ENCODE results near the gene ADCY10. TPM values are rescaled to one million over a fixed set of nuclear protein-coding genes. Genes with fewer than 3 reads are reported as not detected.

The ADCY10 gene
- total and polyA plus RNA-seq, 2 experiments from 2014 or later, result not detected

GRCh38 chr1:167957710-167958109, 43.8 kb upstream of the ADCY10 start (continued):
- no peak for TF ChIP-seq REST (IDR thresholded peaks at IDR 0.05; ENCODE audit: unreplicated experiment)

DNA sequence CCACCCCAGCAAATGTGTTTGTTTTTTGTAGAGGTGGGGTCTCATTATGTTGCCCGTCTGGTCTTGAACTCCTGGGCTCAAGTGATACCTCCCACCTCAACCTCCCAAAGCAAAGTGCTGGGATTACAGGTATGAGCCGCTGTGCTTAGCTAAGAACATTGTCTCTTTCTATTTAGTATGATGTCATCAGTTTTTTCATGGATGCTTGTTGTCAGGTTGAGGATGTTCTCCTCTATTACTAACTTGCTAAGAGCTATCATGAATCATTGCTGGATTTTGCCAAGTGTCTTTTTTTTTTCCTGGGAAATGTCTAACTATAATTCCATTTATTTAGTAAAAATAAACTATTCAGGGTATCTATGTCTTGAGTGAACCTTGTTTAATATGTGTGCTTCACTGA, 42.0 kb upstream of the ADCY10 start:
- no peak overlapping the region for H3K4me2 ChIP-seq
- Mint-ChIP-seq H3K27ac (no peak overlapping the region), H3K36me3 (ENCODE audit: low read depth) (peaks cover 46% of the 10 kb centered on the region), H3K4me3 (no peak overlapping the region), H3K9me3 (no peaks in the 10 kb centered on the region), H3K4me1 (no peaks in the 10 kb centered on the region), H3K27me3 (ENCODE audit: insufficient read depth, low read depth, poor library complexity) (no peaks in the 10 kb centered on the region)
- H3K36me3 ChIP-seq (ENCODE audit: insufficient read depth), result peaks cover 14% of the 10 kb centered on the region; the same call in 1 of the 2 replicates
- no peak for ATAC-seq
- TF ChIP-seq, protein P1, sequence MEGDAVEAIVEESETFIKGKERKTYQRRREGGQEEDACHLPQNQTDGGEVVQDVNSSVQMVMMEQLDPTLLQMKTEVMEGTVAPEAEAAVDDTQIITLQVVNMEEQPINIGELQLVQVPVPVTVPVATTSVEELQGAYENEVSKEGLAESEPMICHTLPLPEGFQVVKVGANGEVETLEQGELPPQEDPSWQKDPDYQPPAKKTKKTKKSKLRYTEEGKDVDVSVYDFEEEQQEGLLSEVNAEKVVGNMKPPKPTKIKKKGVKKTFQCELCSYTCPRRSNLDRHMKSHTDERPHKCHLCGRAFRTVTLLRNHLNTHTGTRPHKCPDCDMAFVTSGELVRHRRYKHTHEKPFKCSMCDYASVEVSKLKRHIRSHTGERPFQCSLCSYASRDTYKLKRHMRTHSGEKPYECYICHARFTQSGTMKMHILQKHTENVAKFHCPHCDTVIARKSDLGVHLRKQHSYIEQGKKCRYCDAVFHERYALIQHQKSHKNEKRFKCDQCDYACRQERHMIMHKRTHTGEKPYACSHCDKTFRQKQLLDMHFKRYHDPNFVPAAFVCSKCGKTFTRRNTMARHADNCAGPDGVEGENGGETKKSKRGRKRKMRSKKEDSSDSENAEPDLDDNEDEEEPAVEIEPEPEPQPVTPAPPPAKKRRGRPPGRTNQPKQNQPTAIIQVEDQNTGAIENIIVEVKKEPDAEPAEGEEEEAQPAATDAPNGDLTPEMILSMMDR (conservative IDR thresholded peaks at IDR 0.05; ENCODE audit: low read depth in 2 of 2), result no peak
- TF ChIP-seq JUNB (IDR thresholded peaks at IDR 0.05; ENCODE audit: unreplicated experiment) (no peak), CREB1 (CRISPR knock-in tag; IDR thresholded peaks at IDR 0.05; ENCODE audit: low read depth) (no peak), EZH2 (IDR thresholded peaks at IDR 0.05; ENCODE audit: low read depth, unreplicated experiment) (no peak), REST (IDR thresholded peaks at IDR 0.05; ENCODE audit: unreplicated experiment) (no peak), NANOG (IDR thresholded peaks at IDR 0.05; ENCODE audit: borderline replicate concordance) (no peak), ZNF331 (CRISPR knock-in tag; IDR thresholded peaks at IDR 0.05; ENCODE audit: low read depth) (no peak), STAT1 (IDR thresholded peaks at IDR 0.05; ENCODE audit: unreplicated experiment) (no peak), ZNF114 (CRISPR knock-in tag; IDR thresholded peaks at IDR 0.05) (no peak), POLR2AphosphoS5 (IDR thresholded peaks at IDR 0.05; ENCODE audit: low read depth) (no peak), ETS1 (IDR thresholded peaks at IDR 0.05) (no peak)
- H3F3A ChIP-seq (replicated peaks; ENCODE audit: low read depth), result no peaks in the 10 kb centered on the region
- H3K4me1 ChIP-seq (ENCODE audit: insufficient read depth), result no peaks in the 10 kb centered on the region
- H3K79me2 ChIP-seq (replicated peaks; ENCODE audit: insufficient read depth), result peaks cover 73% of the 10 kb centered on the region
- no peak overlapping the region for H2AFZ ChIP-seq
- DNase-seq (ENCODE audit: low spot score), result no peak
- H4K20me1 ChIP-seq (replicated peaks; ENCODE audit: insufficient read depth), result peaks cover 12% of the 10 kb centered on the region; the same call in 1 of the 2 replicates
- no peak overlapping the region for H3K27ac ChIP-seq (ENCODE audit: low read depth)
- H3K27me3 ChIP-seq (ENCODE audit: insufficient read depth), result no peaks in the 10 kb centered on the region
- H3K4me3 ChIP-seq, result no peak overlapping the region
- no peaks in the 10 kb centered on the region for H3K9me2 ChIP-seq (ENCODE audit: insufficient read depth)

All from GM23338 (cell line).